ENCODE results near the gene PLVAP. TPM values are rescaled to one million over a fixed set of nuclear protein-coding genes. Genes with fewer than 3 reads are reported as not detected.

PLVAP gene
- total RNA-seq = not detected in 2 replicates

GRCh38 chr19:17376935-17377600, at the start of gene PLVAP:
Gene PLVAP, minus strand, starts transcription at chr19:17377342. Its CDS starts 54 bp downstream, at chr19:17377288.

GRCh38 chr19:17419621-17420474, 42.7 kb upstream of the PLVAP start, which contains the start of gene MVB12A:
Gene MVB12A, plus strand, starts transcription at chr19:17420047. Its CDS starts 89 bp downstream, at chr19:17420136.

GRCh38 chr19:17405250-17406045, 28.3 kb upstream of the PLVAP start, which contains the start of gene BST2:
Gene BST2, minus strand, starts transcription at chr19:17405630. Its CDS starts 55 bp downstream, at chr19:17405575.

GRCh38 chr19:17393914-17394313, 16.8 kb upstream of the PLVAP start, which contains the start of gene CCDC194:
Gene CCDC194, minus strand, starts transcription at chr19:17394196. Its CDS starts 38 bp downstream, at chr19:17394158.

DNA sequence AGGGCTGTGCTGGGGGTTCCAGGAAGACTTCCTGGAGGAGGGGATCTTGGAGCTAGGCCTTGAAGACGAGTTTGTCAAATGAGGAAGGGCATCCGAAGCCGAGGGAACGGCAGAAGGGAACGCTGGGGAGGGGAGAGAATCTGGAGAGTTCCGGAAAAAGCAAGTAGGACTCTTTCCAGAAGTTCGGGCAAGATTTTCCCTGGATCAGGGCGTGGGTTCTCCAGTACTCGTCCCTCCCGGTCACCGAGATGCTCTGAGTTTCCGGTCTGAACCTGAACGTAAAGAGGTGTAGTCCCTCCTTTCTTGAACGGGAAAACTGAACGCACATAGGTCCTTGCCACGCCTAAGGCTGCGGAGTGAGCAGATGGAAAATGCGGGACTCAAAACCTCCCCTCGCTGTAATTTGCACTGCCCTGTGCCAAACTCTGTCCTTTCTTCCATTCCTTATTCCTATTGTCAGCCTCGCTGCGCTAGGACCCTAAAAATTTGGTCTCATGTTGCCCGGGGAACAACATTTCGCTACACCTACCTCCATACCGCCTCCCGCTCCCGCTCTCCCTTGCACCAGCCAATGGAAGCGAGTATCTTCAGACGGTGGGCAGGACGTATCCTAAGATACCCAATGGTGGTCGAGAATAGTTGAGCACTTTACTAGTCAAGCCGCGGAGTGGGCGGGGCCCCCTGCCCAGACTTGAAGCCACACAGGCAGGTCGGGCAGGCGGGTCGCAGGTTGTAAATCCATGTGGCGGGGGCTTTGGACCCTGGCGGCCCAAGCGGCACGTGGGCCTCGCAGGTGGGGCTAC, 40.1 kb downstream of the PLVAP start, which contains the start of gene GTPBP3:
Gene GTPBP3 (plus strand): TSS at position 682 of the 803 bp plus-strand sequence. CDS start 59 bp downstream, at position 741.

DNA sequence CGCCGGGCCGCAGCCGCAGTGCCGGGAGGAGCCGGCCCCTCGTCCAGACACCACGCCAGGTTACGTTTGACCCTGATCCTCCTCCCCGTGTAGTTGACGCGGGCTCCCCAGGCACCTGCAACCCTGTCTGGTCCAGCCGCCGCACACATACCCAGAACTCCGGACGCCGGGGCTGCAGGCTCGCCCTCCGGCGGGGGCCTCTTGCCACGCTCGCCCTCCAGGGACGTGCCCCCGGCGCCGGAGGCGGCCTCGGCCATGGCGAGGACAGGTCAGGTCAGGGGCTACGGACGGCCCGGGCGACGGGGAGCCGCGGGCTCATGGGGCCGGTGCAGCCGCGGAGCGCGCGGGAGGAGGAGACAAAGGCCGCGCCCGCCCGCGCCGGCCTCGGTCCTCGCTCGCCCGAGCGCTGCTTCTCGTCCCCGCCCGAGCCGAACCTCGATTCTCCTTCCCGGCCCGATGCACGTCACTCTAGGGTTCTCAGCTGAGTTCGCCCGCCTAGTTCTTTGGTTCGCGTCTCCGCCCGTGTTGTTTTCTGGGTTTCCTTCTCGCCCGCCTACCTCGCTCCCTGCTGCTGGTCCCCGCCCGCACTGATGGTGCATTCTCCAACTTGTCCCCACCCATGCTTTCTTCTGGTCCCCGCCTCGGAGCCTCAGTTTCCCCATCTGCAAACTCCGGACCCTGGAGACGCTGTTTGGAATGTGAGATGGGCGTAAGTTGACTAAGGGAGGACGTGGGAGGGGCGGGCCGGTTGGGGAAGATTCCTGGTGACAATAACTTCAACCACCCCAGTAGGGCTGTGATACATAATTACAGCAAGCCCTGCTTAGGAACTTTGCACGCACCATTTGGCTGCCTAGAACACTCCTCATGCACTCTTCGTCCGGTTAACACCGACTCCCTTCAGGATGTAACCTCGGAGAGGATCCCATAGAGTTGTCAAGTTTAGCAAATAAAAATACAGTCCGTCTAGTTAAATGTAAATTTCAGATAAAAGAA, 42.4 kb downstream of the PLVAP start, which contains the start of gene ANO8:
Gene ANO8 (minus strand): TSS at position 442 of the 996 bp plus-strand sequence. CDS start 185 bp downstream, at position 257.

GRCh38 chr19:17309198-17309964, 67.8 kb downstream of the PLVAP start, which contains the start of gene DDA1:
Gene DDA1, plus strand, starts transcription at chr19:17309563. Its CDS starts 92 bp downstream, at chr19:17309655.

DNA sequence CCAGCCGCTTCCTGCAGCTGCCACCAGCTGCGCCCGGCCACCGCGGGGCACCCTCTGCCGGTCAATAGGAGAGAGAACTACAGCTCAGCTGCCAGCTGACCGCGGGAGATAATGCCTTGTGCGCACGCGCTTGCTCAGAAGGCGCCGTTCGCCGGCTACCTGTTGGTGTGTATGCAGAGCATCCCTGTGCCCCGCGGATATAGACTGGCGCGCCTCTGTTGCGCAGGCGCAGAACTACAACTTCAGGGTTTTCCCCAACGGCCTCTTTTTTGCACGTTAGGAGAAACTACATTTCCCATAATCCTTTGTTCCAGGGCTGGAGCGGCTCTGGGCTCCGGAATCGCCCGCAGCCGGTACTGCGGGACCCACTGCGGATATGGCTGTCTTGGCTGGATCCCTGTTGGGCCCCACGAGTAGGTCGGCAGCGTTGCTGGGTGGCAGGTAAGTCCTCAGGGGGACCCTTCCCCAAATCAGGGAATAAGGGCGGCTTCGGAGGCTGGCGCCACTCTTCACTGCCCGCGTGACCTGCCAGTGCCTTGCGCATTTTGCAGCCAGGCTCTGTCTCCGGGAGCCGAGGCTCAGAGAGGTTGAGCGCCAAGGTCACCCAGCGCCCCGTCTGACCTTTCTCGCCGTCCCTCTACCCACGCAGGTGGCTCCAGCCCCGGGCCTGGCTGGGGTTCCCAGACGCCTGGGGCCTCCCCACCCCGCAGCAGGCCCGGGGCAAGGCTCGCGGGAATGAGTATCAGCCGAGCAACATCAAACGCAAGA, 71.4 kb downstream of the PLVAP start, which contains the start of gene MRPL34:
Gene MRPL34 (plus strand): TSS at position 356 of the 768 bp plus-strand sequence. CDS start 21 bp downstream, at position 377.

GRCh38 chr19:17303167-17303939, 73.8 kb downstream of the PLVAP start, which contains the start of gene ABHD8:
Gene ABHD8, minus strand, starts transcription at chr19:17303425. Its CDS starts 1,809 bp downstream, at chr19:17301616.

Other genes with a start within 250 kb of the PLVAP start
- gene USE1, start 162.0 kb downstream of the PLVAP start, total RNA-seq = 19.1 and 25.5 TPM in 2 replicates
- gene OCEL1, start 151.1 kb downstream of the PLVAP start, total RNA-seq = 5.4 and 7.1 TPM in 2 replicates
- gene NR2F6, start 131.4 kb downstream of the PLVAP start, total RNA-seq = 66.0 and 74.2 TPM in 2 replicates
- gene USHBP1, start 112.6 kb downstream of the PLVAP start, total RNA-seq = under 0.01 TPM in 1 of 2 replicates, not detected in the other
- 77.3 and 127 TPM in 2 replicates for gene BABAM1, start 109.9 kb downstream of the PLVAP start, total RNA-seq
- gene ANKLE1, start 95.4 kb downstream of the PLVAP start, total RNA-seq = 0.39 and 0.65 TPM in 2 replicates
- gene ABHD8, start 73.9 kb downstream of the PLVAP start, total RNA-seq = 10.2 and 23.6 TPM in 2 replicates
- 29.8 and 50.3 TPM in 2 replicates for gene MRPL34, start 71.5 kb downstream of the PLVAP start, total RNA-seq
- 10.2 and 39.6 TPM in 2 replicates for gene DDA1, start 67.8 kb downstream of the PLVAP start, total RNA-seq
- 3.9 and 5.0 TPM in 2 replicates for gene ANO8, start 42.5 kb downstream of the PLVAP start, total RNA-seq
- 20.0 and 34.2 TPM in 2 replicates for gene GTPBP3, start 39.8 kb downstream of the PLVAP start, total RNA-seq
- not detected in 2 replicates for gene CCDC194, start 16.9 kb upstream of the PLVAP start, total RNA-seq
- gene BST2, start 28.3 kb upstream of the PLVAP start, total RNA-seq = 0.39 TPM in 1 of 2 replicates, not detected in the other
- 47.9 and 72.9 TPM in 2 replicates for gene MVB12A, start 42.7 kb upstream of the PLVAP start, total RNA-seq
- gene TMEM221, start 71.3 kb upstream of the PLVAP start, total RNA-seq = not detected in 2 replicates
- gene NXNL1, start 83.6 kb upstream of the PLVAP start, total RNA-seq = not detected in 2 replicates
- 21.7 and 25.9 TPM in 2 replicates for gene SLC27A1, start 93.2 kb upstream of the PLVAP start, total RNA-seq
- gene PGLS, start 134.3 kb upstream of the PLVAP start, total RNA-seq = 99.3 and 118 TPM in 2 replicates
- 57.7 and 155 TPM in 2 replicates for gene COLGALT1, start 178.3 kb upstream of the PLVAP start, total RNA-seq